Mononuclear cell (primary cell): ENCODE data around the gene PEX6. TPM values are rescaled to one million over a fixed set of nuclear protein-coding genes. Genes with fewer than 3 reads are reported as not detected.

Experiments
- H3K27me3 ChIP-seq: 2 replicates; pipeline ENCODE4 v1.6.0; 2011; ENCODE audit warnings: low read length, control low read depth; ENCODE audit not compliant: insufficient read depth
- H3K4me1 ChIP-seq: 2 replicates; pipeline ENCODE4 v1.5.1; 2011; ENCODE audit warnings: mild to moderate bottlenecking, low read length, control low read depth; ENCODE audit not compliant: insufficient read depth
- H3K4me3 ChIP-seq: 2 replicates; pipeline ENCODE4 v1.5.1; 2011; ENCODE audit warnings: mild to moderate bottlenecking, low read length, moderate library complexity
- H3K9me3 ChIP-seq: 2 replicates; pipeline ENCODE4 v1.5.1; 2011; ENCODE audit warnings: low read depth, mild to moderate bottlenecking, control low read depth, low read length
- total RNA-seq: library from RNA; depleted of rRNA; stranded (reverse); fragments of >200 nt; gene quantifications from one replicate; pipeline ENCODE4 v1.2.3, GENCODE V29; 2012

The PEX6 gene
- total RNA-seq, 1 donor: 10.0 TPM

GRCh38 chr6:42979523-42980177 is 669 bp upstream of the PEX6 start:
- H3K4me1 ChIP-seq: peaks cover 45% of the 10 kb centered on the region
- peak overlapping the region; percentile 91 for H3K4me3 ChIP-seq
- H3K27me3 ChIP-seq: no peaks in the 10 kb centered on the region

GRCh38 chr6:42978487-42978838 is 518 bp downstream of the PEX6 start:
- peaks cover 39% of the 10 kb centered on the region for H3K4me1 ChIP-seq
- no peaks in the 10 kb centered on the region for H3K9me3 ChIP-seq
- H3K4me3 ChIP-seq: peak overlapping the region; percentile 91
- no peaks in the 10 kb centered on the region for H3K27me3 ChIP-seq

More at GRCh38 chr6:42979523-42980177, 669 bp upstream of the PEX6 start:
- no peaks in the 10 kb centered on the region for H3K9me3 ChIP-seq

- H3K4me1 ChIP-seq: peaks cover 37% of the 10 kb centered on the region
- H3K27me3 ChIP-seq: no peaks in the 10 kb centered on the region
- H3K9me3 ChIP-seq: no peaks in the 10 kb centered on the region
- no peak overlapping the region for H3K4me3 ChIP-seq
These were observed 4.0 kb downstream of the PEX6 start for GRCh38 chr6:42974919-42975505.

GRCh38 chr6:42973926-42974325 is 5.1 kb downstream of the PEX6 start:
- Histone ChIP-seq H3K4me3 (no peak overlapping the region), H3K27me3 (no peaks in the 10 kb centered on the region), H3K9me3 (no peaks in the 10 kb centered on the region), H3K4me1 (peaks cover 29% of the 10 kb centered on the region)

GRCh38 chr6:42971746-42972327 is 7.1 kb downstream of the PEX6 start:
- H3K9me3 ChIP-seq: no peaks in the 10 kb centered on the region

GRCh38 chr6:42970871-42971612 is 7.9 kb downstream of the PEX6 start:
- H3K27me3 ChIP-seq: no peaks in the 10 kb centered on the region
- H3K9me3 ChIP-seq: no peaks in the 10 kb centered on the region
- no peak overlapping the region for H3K4me3 ChIP-seq
- H3K4me1 ChIP-seq: peaks cover 10% of the 10 kb centered on the region

More at GRCh38 chr6:42971746-42972327, 7.1 kb downstream of the PEX6 start:
- Histone ChIP-seq H3K4me3 (no peak overlapping the region), H3K4me1 (peaks cover 14% of the 10 kb centered on the region), H3K27me3 (no peaks in the 10 kb centered on the region)

GRCh38 chr6:42969934-42970333 is 9.0 kb downstream of the PEX6 start:
- H3K9me3 ChIP-seq: no peaks in the 10 kb centered on the region
- peaks cover 6% of the 10 kb centered on the region for H3K4me1 ChIP-seq
- H3K27me3 ChIP-seq: no peaks in the 10 kb centered on the region
- no peak overlapping the region for H3K4me3 ChIP-seq

GRCh38 chr6:42969431-42969830 is 9.6 kb downstream of the PEX6 start:
- Histone ChIP-seq H3K27me3 (no peaks in the 10 kb centered on the region), H3K4me3 (no peak overlapping the region), H3K4me1 (peaks cover 5% of the 10 kb centered on the region), H3K9me3 (no peaks in the 10 kb centered on the region)

- Histone ChIP-seq H3K4me1 (peaks cover 5% of the 10 kb centered on the region), H3K4me3 (no peak overlapping the region), H3K9me3 (no peaks in the 10 kb centered on the region), H3K27me3 (no peaks in the 10 kb centered on the region)
These were observed 10.2 kb downstream of the PEX6 start for GRCh38 chr6:42968783-42969182.

- no peaks in the 10 kb centered on the region for H3K27me3 ChIP-seq
- H3K4me1 ChIP-seq: peaks cover 5% of the 10 kb centered on the region
- no peak overlapping the region for H3K4me3 ChIP-seq
- no peaks in the 10 kb centered on the region for H3K9me3 ChIP-seq
These were observed 10.8 kb downstream of the PEX6 start for GRCh38 chr6:42968126-42968701.

- Histone ChIP-seq H3K4me3 (no peak overlapping the region), H3K9me3 (no peaks in the 10 kb centered on the region), H3K4me1 (peaks cover 5% of the 10 kb centered on the region), H3K27me3 (no peaks in the 10 kb centered on the region)
These were observed 11.8 kb downstream of the PEX6 start for GRCh38 chr6:42967228-42967627.

GRCh38 chr6:42966571-42966970 is 12.4 kb downstream of the PEX6 start:
- no peaks in the 10 kb centered on the region for H3K27me3 ChIP-seq
- H3K4me1 ChIP-seq: peaks cover 5% of the 10 kb centered on the region
- H3K4me3 ChIP-seq: no peak overlapping the region
- H3K9me3 ChIP-seq: no peaks in the 10 kb centered on the region

- Histone ChIP-seq H3K4me3 (no peak overlapping the region), H3K4me1 (peaks cover 16% of the 10 kb centered on the region), H3K9me3 (no peaks in the 10 kb centered on the region), H3K27me3 (peaks cover 10% of the 10 kb centered on the region)
These were observed 15.0 kb downstream of the PEX6 start for GRCh38 chr6:42963855-42964605.

- peaks cover 10% of the 10 kb centered on the region for H3K27me3 ChIP-seq
- peaks cover 16% of the 10 kb centered on the region for H3K4me1 ChIP-seq
- no peak overlapping the region for H3K4me3 ChIP-seq
- H3K9me3 ChIP-seq: no peaks in the 10 kb centered on the region
These were observed 15.7 kb downstream of the PEX6 start for GRCh38 chr6:42963179-42963854.
